MM.1S (cell line): ENCODE data around the gene FSD1.

Experiments used
- DNase-seq: peaks from one replicate; pipeline ENCODE4 v3.0.0-alpha.2; 2015
- H2AFZ ChIP-seq: fragments of 300-600 bp; sonication (generic); 2 replicates; pipeline ENCODE4 v1.6.0; 2016; ENCODE audit warnings: antibody characterized with exemption, low read length
- H3F3A ChIP-seq: fragments of 300-600 bp; sonication (generic); 2 replicates; pipeline ENCODE4 v1.6.1; 2016; ENCODE audit warnings: mild to moderate bottlenecking, antibody characterized with exemption, low read length, moderate library complexity, mixed read lengths; ENCODE audit not compliant: insufficient read depth
- H3K27ac ChIP-seq: fragments of 300-600 bp; sonication (generic); 2 replicates; pipeline ENCODE4 v1.5.1; 2016; ENCODE audit warnings: mild to moderate bottlenecking, low read length
- H3K27me3 ChIP-seq: fragments of 300-600 bp; sonication (generic); replicated peaks from 2 replicates; pipeline ENCODE4 v1.6.0; 2016; ENCODE audit warnings: low read length; ENCODE audit not compliant: insufficient read depth
- H3K36me3 ChIP-seq: fragments of 300-600 bp; sonication (generic); replicated peaks from 2 replicates; pipeline ENCODE4 v1.6.1; 2016; ENCODE audit warnings: mild to moderate bottlenecking, low read length, mixed read lengths; ENCODE audit not compliant: insufficient read depth
- H3K4me1 ChIP-seq: fragments of 300-600 bp; sonication (generic); 2 replicates; pipeline ENCODE4 v1.6.1; 2016; ENCODE audit warnings: low read length, mixed read lengths
- H3K4me2 ChIP-seq: fragments of 300-600 bp; sonication (generic); 2 replicates; pipeline ENCODE4 v1.6.0; 2016; ENCODE audit warnings: low read depth, low read length
- H3K4me3 ChIP-seq: fragments of 300-600 bp; sonication (generic); 2 replicates; pipeline ENCODE4 v1.5.1; 2016; ENCODE audit warnings: low read length, mixed read lengths
- H3K79me2 ChIP-seq: fragments of 300-600 bp; sonication (generic); 2 replicates; pipeline ENCODE4 v1.6.1; 2016; ENCODE audit warnings: mixed run types, low read length, mixed read lengths
- H3K9ac ChIP-seq: fragments of 300-600 bp; sonication (generic); 2 replicates; pipeline ENCODE4 v1.6.1; 2016; ENCODE audit warnings: low read length, mixed read lengths
- H3K9me2 ChIP-seq: fragments of 300-600 bp; sonication (generic); replicated peaks from 2 replicates; pipeline ENCODE4 v1.6.1; 2016; ENCODE audit warnings: mild to moderate bottlenecking, low read length, mixed read lengths; ENCODE audit not compliant: insufficient read depth
- H3K9me3 ChIP-seq: fragments of 300-600 bp; sonication (generic); replicated peaks from 2 replicates; pipeline ENCODE4 v1.6.1; 2016; ENCODE audit warnings: mild to moderate bottlenecking, low read length, mixed read lengths; ENCODE audit not compliant: insufficient read depth
- H4K20me1 ChIP-seq: fragments of 300-600 bp; sonication (generic); 2 replicates; pipeline ENCODE4 v1.6.1; 2016; ENCODE audit warnings: mild to moderate bottlenecking, low read length, moderate library complexity, mixed read lengths; ENCODE audit not compliant: insufficient read depth
- CTCF ChIP-seq: fragments of 300-600 bp; sonication (generic); IDR thresholded peaks from 2 replicates; pipeline ENCODE4 v1.5.1; 2016; ENCODE audit warnings: antibody characterized with exemption, low read length, mixed read lengths
- EZH2 ChIP-seq: fragments of 300-600 bp; sonication (generic); optimal IDR thresholded peaks from 2 replicates; pipeline ENCODE3; 2017; ENCODE audit warnings: low read depth, mild to moderate bottlenecking, antibody characterized with exemption, low read length, mixed read lengths
- EZH2phosphoT487 ChIP-seq: fragments of 300-600 bp; sonication (generic); IDR thresholded peaks from 2 replicates; pipeline ENCODE4 v1.6.1; 2018; ENCODE audit warnings: antibody characterized with exemption, low read length

The FSD1 gene

GRCh38 chr19:4260613-4261191, 43.7 kb upstream of the FSD1 start:
- H3K9ac ChIP-seq = no peak overlapping the region
- H2AFZ ChIP-seq = no peak overlapping the region
- H3K9me3 ChIP-seq = no peaks in the 10 kb centered on the region
- H4K20me1 ChIP-seq = no peaks in the 10 kb centered on the region
- TF ChIP-seq EZH2phosphoT487 = no peak
- no peak for TF ChIP-seq CTCF
- TF ChIP-seq EZH2 = no peak
- no peaks in the 10 kb centered on the region for H3K9me2 ChIP-seq
- no peak overlapping the region for H3K27ac ChIP-seq
- no peak overlapping the region for H3K4me2 ChIP-seq
- H3K4me1 ChIP-seq = no peaks in the 10 kb centered on the region
- DNase-seq = no peak
- H3K27me3 ChIP-seq = no peaks in the 10 kb centered on the region
- no peak overlapping the region for H3K4me3 ChIP-seq
- no peaks in the 10 kb centered on the region for H3K79me2 ChIP-seq
- peaks cover 9% of the 10 kb centered on the region for H3K36me3 ChIP-seq
- no peaks in the 10 kb centered on the region for H3F3A ChIP-seq

- TF ChIP-seq CTCF (no peak), EZH2 (no peak), EZH2phosphoT487 (no peak)
- Histone ChIP-seq H3K27ac (no peak overlapping the region), H3K4me3 (no peak overlapping the region), H3K4me1 (no peaks in the 10 kb centered on the region), H3K4me2 (no peak overlapping the region), H3K79me2 (no peaks in the 10 kb centered on the region), H3K36me3 (peaks cover 5% of the 10 kb centered on the region; the same call in 1 of the 2 replicates), H3F3A (no peaks in the 10 kb centered on the region), H3K9me2 (no peaks in the 10 kb centered on the region), H3K9ac (no peak overlapping the region), H3K27me3 (no peaks in the 10 kb centered on the region), H4K20me1 (no peaks in the 10 kb centered on the region), H2AFZ (no peak overlapping the region), H3K9me3 (no peaks in the 10 kb centered on the region)
- DNase-seq = no peak
Measured at GRCh38 chr19:4264812-4265211, 39.6 kb upstream of the FSD1 start.

GRCh38 chr19:4266253-4267000, 38.0 kb upstream of the FSD1 start:
- no peaks in the 10 kb centered on the region for H3K79me2 ChIP-seq
- no peaks in the 10 kb centered on the region for H3K9me3 ChIP-seq
- no peaks in the 10 kb centered on the region for H3K27me3 ChIP-seq
- H3F3A ChIP-seq = no peaks in the 10 kb centered on the region
- no peaks in the 10 kb centered on the region for H4K20me1 ChIP-seq
- no peak overlapping the region for H3K4me2 ChIP-seq
- H3K9me2 ChIP-seq = no peaks in the 10 kb centered on the region
- no peak overlapping the region for H3K9ac ChIP-seq
- no peaks in the 10 kb centered on the region for H3K4me1 ChIP-seq
- peaks cover 5% of the 10 kb centered on the region; the same call in 1 of the 2 replicates for H3K36me3 ChIP-seq
- DNase-seq = no peak
- H2AFZ ChIP-seq = no peak overlapping the region
- H3K4me3 ChIP-seq = no peak overlapping the region
- TF ChIP-seq CTCF = no peak
- no peak for TF ChIP-seq EZH2
- no peak for TF ChIP-seq EZH2phosphoT487
- H3K27ac ChIP-seq = no peak overlapping the region
